Measurements from ENCODE around the gene NALCN.

The NALCN gene

GRCh38 chr13:101434486-101434885 is 18.2 kb upstream of the NALCN start:
- H3K4me1 Mint-ChIP-seq, result no peaks in the 10 kb centered on the region
- TF ChIP-seq, protein P1, sequence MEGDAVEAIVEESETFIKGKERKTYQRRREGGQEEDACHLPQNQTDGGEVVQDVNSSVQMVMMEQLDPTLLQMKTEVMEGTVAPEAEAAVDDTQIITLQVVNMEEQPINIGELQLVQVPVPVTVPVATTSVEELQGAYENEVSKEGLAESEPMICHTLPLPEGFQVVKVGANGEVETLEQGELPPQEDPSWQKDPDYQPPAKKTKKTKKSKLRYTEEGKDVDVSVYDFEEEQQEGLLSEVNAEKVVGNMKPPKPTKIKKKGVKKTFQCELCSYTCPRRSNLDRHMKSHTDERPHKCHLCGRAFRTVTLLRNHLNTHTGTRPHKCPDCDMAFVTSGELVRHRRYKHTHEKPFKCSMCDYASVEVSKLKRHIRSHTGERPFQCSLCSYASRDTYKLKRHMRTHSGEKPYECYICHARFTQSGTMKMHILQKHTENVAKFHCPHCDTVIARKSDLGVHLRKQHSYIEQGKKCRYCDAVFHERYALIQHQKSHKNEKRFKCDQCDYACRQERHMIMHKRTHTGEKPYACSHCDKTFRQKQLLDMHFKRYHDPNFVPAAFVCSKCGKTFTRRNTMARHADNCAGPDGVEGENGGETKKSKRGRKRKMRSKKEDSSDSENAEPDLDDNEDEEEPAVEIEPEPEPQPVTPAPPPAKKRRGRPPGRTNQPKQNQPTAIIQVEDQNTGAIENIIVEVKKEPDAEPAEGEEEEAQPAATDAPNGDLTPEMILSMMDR (IDR thresholded peaks at IDR 0.05; ENCODE audit: unreplicated experiment in 3 of 3), result no peak
- no peaks in the 10 kb centered on the region for H3K9me3 Mint-ChIP-seq
- H3K4me3 Mint-ChIP-seq, result no peak overlapping the region
- no peaks in the 10 kb centered on the region for H3K36me3 Mint-ChIP-seq (ENCODE audit: low read depth)
- no peak overlapping the region for H3K27ac Mint-ChIP-seq
- no peaks in the 10 kb centered on the region for H3K27me3 Mint-ChIP-seq (ENCODE audit: low read depth)

DNA sequence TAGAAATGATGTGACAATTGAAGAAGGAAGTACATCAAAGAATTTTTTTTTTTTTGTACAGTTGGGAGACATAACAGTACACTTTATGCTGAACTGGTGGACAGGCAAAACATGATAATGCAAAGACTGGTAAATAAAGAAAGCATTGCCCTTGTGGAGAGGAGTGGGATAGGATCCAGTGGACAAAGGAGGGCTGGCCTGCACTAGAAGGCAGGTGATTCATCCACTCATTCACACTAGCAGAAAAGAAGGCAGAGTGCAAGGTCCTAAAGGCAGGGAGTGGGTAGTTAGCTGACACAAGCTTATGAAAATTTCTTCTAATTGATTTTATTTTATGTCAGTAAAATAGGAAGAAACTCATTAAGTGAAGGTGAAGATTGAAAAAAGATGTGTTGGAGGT is 17.6 kb upstream of the NALCN start:
- H3K27me3 Mint-ChIP-seq (ENCODE audit: low read depth), result no peaks in the 10 kb centered on the region
- no peaks in the 10 kb centered on the region for H3K36me3 Mint-ChIP-seq (ENCODE audit: low read depth)
- no peaks in the 10 kb centered on the region for H3K9me3 Mint-ChIP-seq
- TF ChIP-seq, protein P1 (IDR thresholded peaks at IDR 0.05; ENCODE audit: unreplicated experiment in 3 of 3), result no peak
- H3K4me3 Mint-ChIP-seq, result no peak overlapping the region
- no peaks in the 10 kb centered on the region for H3K4me1 Mint-ChIP-seq
- H3K27ac Mint-ChIP-seq, result no peak overlapping the region

GRCh38 chr13:101429733-101430132 is 13.4 kb upstream of the NALCN start:
- TF ChIP-seq, protein P1 (IDR thresholded peaks at IDR 0.05; ENCODE audit: unreplicated experiment in 3 of 3), result no peak
- Mint-ChIP-seq H3K4me1 (no peaks in the 10 kb centered on the region), H3K9me3 (no peaks in the 10 kb centered on the region), H3K27ac (no peak overlapping the region), H3K4me3 (no peak overlapping the region), H3K36me3 (ENCODE audit: low read depth) (no peaks in the 10 kb centered on the region), H3K27me3 (ENCODE audit: low read depth) (no peaks in the 10 kb centered on the region)

DNA sequence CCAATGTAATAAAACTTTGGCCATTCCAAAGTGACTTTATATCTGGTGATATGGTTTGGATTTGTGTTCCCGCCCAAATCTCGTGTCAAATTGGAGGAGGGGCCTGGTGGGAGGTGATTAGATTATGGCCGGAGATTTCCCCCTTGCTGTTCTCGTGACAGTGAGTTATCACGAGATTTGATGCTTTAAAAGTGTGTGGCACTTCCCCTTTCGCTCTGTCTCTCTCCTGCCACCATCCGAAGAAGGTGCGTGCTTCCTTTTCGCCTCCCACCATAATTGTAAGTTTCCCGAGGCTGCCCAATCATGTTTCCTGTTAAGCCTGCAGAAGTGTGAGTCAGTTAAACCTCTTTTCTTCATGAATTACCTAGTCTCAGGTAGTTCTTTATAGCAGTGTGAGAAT is 9.3 kb upstream of the NALCN start:
- H3K27ac Mint-ChIP-seq, result no peak overlapping the region
- TF ChIP-seq, protein P1 (IDR thresholded peaks at IDR 0.05; ENCODE audit: unreplicated experiment in 3 of 3), result no peak
- no peaks in the 10 kb centered on the region for H3K4me1 Mint-ChIP-seq
- H3K9me3 Mint-ChIP-seq, result no peaks in the 10 kb centered on the region
- H3K4me3 Mint-ChIP-seq, result no peak overlapping the region
- H3K36me3 Mint-ChIP-seq (ENCODE audit: low read depth), result no peaks in the 10 kb centered on the region
- H3K27me3 Mint-ChIP-seq (ENCODE audit: low read depth), result no peaks in the 10 kb centered on the region

DNA sequence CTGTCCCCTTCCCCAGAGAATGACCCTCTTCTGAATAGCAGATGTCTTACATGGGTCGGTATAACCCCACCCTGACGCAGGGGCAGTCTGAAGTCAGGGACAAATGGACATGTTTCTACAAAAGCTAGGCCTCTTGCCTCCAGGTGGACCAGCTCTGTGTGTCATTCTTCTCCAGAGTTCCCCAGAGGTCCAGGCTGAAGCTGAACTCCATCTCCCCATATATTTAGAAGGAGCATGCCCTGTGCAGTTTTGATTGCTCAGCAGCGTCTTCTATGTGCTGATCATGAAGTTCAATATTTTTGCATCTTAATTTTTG is 8.8 kb upstream of the NALCN start:
- peaks cover 2% of the 10 kb centered on the region for H3K9me3 Mint-ChIP-seq
- no peaks in the 10 kb centered on the region for H3K36me3 Mint-ChIP-seq (ENCODE audit: low read depth)
- no peaks in the 10 kb centered on the region for H3K4me1 Mint-ChIP-seq
- H3K4me3 Mint-ChIP-seq, result no peak overlapping the region
- H3K27ac Mint-ChIP-seq, result no peak overlapping the region
- TF ChIP-seq, protein P1 (IDR thresholded peaks at IDR 0.05; ENCODE audit: unreplicated experiment in 3 of 3), result no peak
- peaks cover 2% of the 10 kb centered on the region for H3K27me3 Mint-ChIP-seq (ENCODE audit: low read depth)

- Mint-ChIP-seq H3K4me1 (no peaks in the 10 kb centered on the region), H3K27ac (no peak overlapping the region), H3K4me3 (no peak overlapping the region), H3K27me3 (ENCODE audit: low read depth) (peaks cover 4% of the 10 kb centered on the region), H3K9me3 (peaks cover 2% of the 10 kb centered on the region), H3K36me3 (ENCODE audit: low read depth) (no peaks in the 10 kb centered on the region)
- TF ChIP-seq, protein P1 (IDR thresholded peaks at IDR 0.05; ENCODE audit: unreplicated experiment in 3 of 3), result no peak
These were observed 8.3 kb upstream of the NALCN start for GRCh38 chr13:101424381-101425155.
